A673 (cell line): ENCODE data around the gene MSI2.

ENCODE experiments used
- EZH2 ChIP-seq: fragments of 200-600 bp; sonication (generic); IDR thresholded peaks from 2 replicates; pipeline ENCODE4 v1.6.1; 2017; ENCODE audit warnings: borderline replicate concordance, low read depth, mild to moderate bottlenecking, mixed read lengths, antibody characterized with exemption, low read length; ENCODE audit not compliant: poor library complexity, severe bottlenecking
- TF ChIP-seq, protein P1 (sequence below): fragments of 300-800, 200-600 bp; sonication (generic); conservative IDR thresholded peaks from 2 replicates; pipeline ENCODE4 v1.5.1; 2017; ENCODE audit warnings: low read depth, mild to moderate bottlenecking, antibody characterized with exemption, low read length, moderate library complexity, mixed read lengths

DNA sequence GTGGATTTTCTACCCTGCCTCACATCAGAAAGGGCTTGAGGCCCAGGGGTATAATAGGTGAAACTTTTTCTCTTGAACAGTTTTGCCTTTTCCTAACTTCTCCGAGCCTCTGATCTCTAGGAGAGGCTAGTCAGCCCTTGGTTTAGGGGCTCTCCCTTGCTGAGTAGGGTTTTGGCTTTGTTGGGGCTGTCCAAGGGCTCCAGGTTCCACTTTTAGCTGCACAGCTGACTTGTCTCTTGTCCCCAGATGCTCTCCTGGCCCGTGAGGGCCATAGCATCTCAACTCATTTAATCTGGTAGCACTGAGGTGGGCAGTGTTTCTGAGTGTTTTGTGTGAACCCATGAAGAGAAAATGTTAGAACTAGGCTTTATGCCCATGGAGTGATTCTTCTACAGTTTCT is 103.9 kb downstream of the MSI2 start:
- TF ChIP-seq, protein P1, sequence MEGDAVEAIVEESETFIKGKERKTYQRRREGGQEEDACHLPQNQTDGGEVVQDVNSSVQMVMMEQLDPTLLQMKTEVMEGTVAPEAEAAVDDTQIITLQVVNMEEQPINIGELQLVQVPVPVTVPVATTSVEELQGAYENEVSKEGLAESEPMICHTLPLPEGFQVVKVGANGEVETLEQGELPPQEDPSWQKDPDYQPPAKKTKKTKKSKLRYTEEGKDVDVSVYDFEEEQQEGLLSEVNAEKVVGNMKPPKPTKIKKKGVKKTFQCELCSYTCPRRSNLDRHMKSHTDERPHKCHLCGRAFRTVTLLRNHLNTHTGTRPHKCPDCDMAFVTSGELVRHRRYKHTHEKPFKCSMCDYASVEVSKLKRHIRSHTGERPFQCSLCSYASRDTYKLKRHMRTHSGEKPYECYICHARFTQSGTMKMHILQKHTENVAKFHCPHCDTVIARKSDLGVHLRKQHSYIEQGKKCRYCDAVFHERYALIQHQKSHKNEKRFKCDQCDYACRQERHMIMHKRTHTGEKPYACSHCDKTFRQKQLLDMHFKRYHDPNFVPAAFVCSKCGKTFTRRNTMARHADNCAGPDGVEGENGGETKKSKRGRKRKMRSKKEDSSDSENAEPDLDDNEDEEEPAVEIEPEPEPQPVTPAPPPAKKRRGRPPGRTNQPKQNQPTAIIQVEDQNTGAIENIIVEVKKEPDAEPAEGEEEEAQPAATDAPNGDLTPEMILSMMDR: no peak
- TF ChIP-seq EZH2: no peak
